ENCODE data around the gene GIGYF2. TPM values are rescaled to one million over a fixed set of nuclear protein-coding genes. Genes with fewer than 3 reads are reported as not detected.

GIGYF2 gene
- total RNA-seq, 1 experiment from 2014 or later: 34.5 TPM

DNA sequence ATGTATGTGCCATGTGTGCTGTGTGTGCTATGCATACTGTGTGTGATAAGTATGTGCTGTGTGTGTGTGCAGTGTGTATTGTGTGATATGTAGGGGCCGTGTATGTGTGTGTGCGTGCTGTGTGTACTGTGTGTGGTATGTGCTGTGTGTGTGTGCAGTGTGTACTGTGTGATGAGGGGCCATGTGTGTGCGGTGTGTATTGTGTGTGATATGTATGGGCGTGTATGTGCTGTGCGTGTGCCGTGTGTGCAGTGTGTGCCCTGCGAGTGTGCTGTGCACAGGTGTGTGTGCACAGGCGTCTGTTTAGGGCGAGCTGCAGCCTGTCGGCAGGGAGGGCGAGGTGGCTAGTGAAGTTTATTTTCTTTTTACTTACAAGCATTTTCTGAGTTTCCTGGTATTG, 189.0 kb downstream of the GIGYF2 start:
- no peak overlapping the region for H3K4me3 ChIP-seq (ENCODE audit: insufficient read depth, low read depth, low read length)
- DNase-seq: no peak
- H3K27me3 ChIP-seq (ENCODE audit: control insufficient read depth, insufficient read depth, low read length): no peaks in the 10 kb centered on the region
- no peaks in the 10 kb centered on the region for H3K36me3 ChIP-seq (replicated peaks; ENCODE audit: control insufficient read depth, insufficient read depth, low read length)

DNA sequence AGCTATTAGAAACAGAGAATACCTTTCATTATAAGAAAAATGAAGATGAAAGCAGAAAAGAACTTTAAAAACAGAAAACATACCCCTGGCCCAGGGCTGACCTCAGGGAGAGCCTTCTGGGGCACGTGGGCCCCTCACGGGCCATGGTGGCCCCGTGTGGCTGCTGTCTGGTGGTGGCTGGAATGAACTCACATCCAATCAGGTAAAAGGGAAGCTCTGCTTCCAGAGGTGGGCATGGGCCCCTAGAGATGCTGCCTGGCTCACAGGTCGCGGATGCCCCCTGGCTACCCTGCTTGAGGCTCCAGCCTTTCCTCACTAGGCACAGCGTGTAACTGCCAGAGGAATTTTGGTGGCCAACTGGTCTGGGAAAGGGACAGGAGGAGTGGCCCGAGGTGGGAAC, 189.5 kb downstream of the GIGYF2 start:
- DNase-seq: peak; percentile 34
- Histone ChIP-seq H3K27me3 (ENCODE audit: control insufficient read depth, insufficient read depth, low read length) (no peaks in the 10 kb centered on the region), H3K4me3 (ENCODE audit: insufficient read depth, low read depth, low read length) (no peak overlapping the region), H3K36me3 (replicated peaks; ENCODE audit: control insufficient read depth, insufficient read depth, low read length) (no peaks in the 10 kb centered on the region)

DNA sequence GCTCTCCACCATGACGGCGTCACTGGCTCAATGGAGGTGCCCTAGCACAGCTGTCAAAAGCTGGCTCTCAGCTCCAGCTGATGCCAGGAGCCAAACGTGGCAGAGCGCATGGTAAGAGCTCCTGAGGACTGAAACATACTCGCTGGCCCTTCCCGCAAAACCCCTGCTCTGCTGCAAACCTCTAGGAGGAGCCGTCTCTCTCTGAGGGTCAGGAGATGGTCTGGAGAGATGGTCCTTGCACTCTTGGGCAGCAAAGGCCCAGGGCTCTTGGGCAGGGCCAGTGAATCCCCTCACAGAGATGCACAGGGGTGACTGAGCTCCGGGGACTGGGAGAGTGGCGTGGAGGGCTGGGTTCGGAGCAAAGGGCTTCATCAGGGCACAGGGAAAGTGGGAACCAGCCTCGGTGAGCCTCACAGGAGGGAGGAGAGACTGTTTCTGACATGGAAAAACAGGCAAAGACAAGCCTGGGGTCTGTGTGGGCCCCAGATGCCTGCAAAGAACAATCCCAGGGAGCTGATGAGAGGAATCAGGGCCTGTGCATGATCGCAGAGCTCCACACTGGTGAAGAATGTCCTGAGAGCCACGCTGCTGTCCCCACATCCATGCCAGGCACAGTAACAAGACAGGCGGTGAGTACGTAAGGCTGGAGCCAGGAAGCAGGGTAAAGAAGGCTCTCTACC, 190.2 kb downstream of the GIGYF2 start:
- Histone ChIP-seq H3K36me3 (replicated peaks; ENCODE audit: control insufficient read depth, insufficient read depth, low read length) (no peaks in the 10 kb centered on the region), H3K27me3 (ENCODE audit: control insufficient read depth, insufficient read depth, low read length) (no peaks in the 10 kb centered on the region), H3K4me3 (ENCODE audit: insufficient read depth, low read depth, low read length) (no peak overlapping the region)
- peak; percentile 83 for DNase-seq

DNA sequence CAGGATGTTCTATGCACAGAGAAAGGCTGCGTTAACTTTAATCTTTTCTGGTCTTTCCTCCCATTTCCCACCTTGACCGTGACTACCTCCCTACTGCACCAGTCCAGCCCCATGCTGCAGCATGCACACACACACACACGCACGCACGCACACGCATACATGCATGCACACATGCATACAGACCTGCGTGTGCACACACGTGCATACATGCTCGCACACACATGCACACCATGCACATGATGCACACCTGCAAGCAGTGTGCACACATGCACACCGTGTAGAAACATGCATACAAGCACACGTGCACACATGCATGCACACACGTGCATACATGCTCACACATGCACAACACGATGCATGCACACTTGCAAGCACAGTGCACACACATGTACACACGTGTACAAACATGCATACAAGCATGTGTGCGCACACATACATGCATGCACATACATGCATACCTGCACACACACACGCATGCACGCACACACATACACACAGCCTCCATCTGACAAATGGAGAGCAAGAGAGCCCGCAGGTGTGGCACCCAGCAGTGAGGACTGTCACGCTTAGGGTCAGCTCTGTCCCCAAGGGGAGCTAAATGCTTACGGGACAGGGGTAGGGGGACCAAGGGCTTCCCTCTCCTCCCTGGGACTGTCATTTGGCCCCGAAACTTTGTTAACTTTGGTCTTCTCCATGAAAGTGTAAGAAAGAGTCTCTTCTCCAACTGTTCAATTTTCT, 191.1 kb downstream of the GIGYF2 start:
- H3K36me3 ChIP-seq (replicated peaks; ENCODE audit: control insufficient read depth, insufficient read depth, low read length): no peaks in the 10 kb centered on the region
- H3K27me3 ChIP-seq (ENCODE audit: control insufficient read depth, insufficient read depth, low read length): no peaks in the 10 kb centered on the region
- H3K4me3 ChIP-seq (ENCODE audit: insufficient read depth, low read depth, low read length): no peak overlapping the region
- peak; percentile 17 for DNase-seq

DNA sequence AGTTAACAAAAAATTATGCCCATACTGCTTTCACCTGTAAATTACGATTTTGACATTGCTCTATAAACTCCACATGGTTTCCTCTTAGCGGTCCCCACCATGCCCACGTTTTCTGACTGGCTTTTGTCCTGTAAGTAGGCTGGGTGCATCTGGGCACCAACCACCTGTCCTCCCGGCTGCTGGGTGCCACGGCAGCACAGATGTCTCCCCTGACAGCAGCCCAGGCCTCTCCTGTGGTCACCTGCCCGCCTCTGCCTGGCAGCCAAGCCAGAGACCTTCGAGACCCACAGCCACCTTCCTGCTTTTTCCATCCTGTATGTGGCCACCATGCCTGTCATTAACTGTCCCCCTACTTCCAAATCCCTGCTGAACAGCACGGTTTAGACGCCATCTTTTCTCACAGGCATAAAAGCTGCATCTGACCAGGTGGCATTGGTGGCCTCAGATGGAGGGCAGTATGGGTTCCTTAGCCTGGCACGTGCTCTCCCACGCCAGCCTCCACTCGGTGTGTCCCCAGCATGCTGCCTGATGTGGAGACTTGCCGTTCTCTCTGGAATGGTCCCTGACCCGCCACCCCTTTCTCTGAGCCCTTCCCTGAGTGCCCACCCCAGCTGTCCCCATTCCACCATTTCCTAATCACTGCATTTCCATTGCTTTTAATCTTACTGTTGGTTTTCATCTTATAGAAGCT, 191.9 kb downstream of the GIGYF2 start:
- peak; percentile 33 for DNase-seq
- Histone ChIP-seq H3K27me3 (ENCODE audit: control insufficient read depth, insufficient read depth, low read length) (no peaks in the 10 kb centered on the region), H3K36me3 (replicated peaks; ENCODE audit: control insufficient read depth, insufficient read depth, low read length) (no peaks in the 10 kb centered on the region), H3K4me3 (ENCODE audit: insufficient read depth, low read depth, low read length) (no peak overlapping the region)

DNA sequence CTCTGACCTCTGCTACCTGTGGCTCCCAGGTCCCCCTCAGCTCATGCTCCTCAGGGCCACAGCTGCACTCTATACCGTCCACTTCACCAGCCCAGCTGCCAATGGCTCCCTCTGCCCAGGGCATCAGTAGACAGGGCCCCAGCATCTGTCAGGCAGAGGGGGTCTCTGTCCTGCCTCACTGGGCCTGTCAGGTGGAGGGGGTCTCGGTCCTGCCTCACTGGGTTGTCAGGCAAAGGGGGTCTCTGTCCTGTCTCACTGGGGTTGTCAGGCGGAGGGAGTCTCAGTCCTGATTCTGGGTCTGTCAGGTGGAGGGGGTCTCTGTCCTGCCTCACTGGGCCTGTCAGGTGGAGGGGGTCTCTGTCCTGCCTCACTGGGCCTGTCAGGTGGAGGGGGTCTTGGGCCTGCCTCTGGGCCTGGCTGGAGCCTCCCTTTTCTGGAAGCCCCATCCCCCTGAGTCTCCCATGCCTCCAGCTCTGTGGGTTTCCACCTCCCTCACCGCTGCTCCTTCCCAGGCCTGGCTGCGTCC, 192.8 kb downstream of the GIGYF2 start:
- Histone ChIP-seq H3K27me3 (ENCODE audit: control insufficient read depth, insufficient read depth, low read length) (no peaks in the 10 kb centered on the region), H3K36me3 (replicated peaks; ENCODE audit: control insufficient read depth, insufficient read depth, low read length) (no peaks in the 10 kb centered on the region), H3K4me3 (ENCODE audit: insufficient read depth, low read depth, low read length) (no peak overlapping the region)
- DNase-seq: peak; percentile 45

DNA sequence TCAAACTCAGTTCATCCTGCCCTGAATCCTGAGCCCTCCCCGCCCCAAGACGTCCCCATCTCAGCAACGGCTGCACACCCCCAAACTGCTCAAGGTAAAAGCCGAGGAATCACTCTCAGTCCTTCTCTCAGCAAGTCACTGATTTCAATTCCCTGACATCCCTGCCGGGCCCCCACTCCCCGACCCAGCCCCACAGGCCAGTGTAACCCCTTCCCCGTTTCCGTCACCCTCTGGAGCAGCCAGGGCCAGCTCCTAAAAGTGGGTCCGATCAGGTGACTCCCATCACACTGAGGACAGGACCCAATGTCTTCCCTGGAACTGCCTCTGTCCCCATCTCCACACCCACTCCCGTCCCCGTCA, 193.4 kb downstream of the GIGYF2 start:
- no peaks in the 10 kb centered on the region for H3K36me3 ChIP-seq (replicated peaks; ENCODE audit: control insufficient read depth, insufficient read depth, low read length)
- H3K4me3 ChIP-seq (ENCODE audit: insufficient read depth, low read depth, low read length): no peak overlapping the region
- DNase-seq: no peak
- no peaks in the 10 kb centered on the region for H3K27me3 ChIP-seq (ENCODE audit: control insufficient read depth, insufficient read depth, low read length)

DNA sequence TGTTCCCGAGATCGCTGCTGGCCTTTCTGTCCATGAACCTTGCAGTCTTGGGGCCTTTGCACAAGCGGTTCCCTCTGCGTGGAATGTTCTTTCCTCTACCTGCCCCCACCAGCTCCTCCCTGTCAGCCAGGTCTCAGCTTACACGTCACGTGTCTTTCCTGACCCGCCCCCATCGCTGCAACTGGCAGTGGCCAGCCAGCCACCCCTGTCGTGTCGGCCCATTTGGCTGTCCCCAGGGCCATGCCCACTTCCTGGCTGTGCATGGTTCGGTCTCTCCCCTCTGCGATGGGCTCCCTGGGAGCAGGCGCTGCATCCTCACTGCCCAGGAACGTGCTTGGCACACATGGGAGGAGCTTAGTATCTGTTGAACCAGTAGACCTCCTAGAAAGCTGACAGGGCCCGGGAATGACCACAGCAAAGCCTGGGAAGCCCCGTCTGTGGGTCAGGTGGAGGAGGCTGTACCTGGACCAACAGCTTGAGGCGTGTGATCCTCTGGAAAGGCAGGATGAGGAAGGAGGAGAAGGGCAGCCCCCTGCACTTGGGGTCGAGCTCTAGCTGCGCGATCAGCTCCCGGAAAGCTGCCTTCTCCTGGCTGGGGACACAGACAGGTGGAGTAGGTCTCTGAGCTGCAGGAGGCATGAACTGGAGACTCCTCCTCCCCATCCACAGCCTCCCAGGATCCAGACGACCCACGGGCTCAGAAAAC, 193.9 kb downstream of the GIGYF2 start:
- no peaks in the 10 kb centered on the region for H3K36me3 ChIP-seq (replicated peaks; ENCODE audit: control insufficient read depth, insufficient read depth, low read length)
- DNase-seq: peak; percentile 91
- H3K27me3 ChIP-seq (ENCODE audit: control insufficient read depth, insufficient read depth, low read length): no peaks in the 10 kb centered on the region
- H3K4me3 ChIP-seq (ENCODE audit: insufficient read depth, low read depth, low read length): no peak overlapping the region

DNA sequence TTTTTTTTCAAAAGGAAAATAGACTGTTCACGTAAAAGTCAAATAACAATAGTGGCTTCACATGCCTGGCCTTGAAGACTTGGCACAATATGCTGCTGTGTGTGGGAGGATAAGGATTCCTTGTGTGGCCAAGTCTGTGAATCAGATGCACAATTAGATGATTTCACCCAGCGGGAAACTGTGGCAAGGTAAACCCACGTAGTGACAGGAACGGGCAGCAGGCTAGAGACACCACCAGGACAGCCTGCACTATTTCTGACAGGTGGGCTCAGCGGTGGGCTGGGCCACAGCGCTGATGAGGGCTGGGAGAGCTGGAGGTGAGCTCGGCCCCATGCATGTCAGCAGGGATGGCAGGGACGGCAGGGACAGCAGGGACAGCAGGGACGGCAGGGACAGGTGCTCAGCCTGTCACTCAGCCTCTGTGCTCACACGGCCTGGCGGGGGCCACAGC, 194.5 kb downstream of the GIGYF2 start:
- no peak overlapping the region for H3K4me3 ChIP-seq (ENCODE audit: insufficient read depth, low read depth, low read length)
- DNase-seq: peak; percentile 37
- no peaks in the 10 kb centered on the region for H3K36me3 ChIP-seq (replicated peaks; ENCODE audit: control insufficient read depth, insufficient read depth, low read length)
- H3K27me3 ChIP-seq (ENCODE audit: control insufficient read depth, insufficient read depth, low read length): no peaks in the 10 kb centered on the region

DNA sequence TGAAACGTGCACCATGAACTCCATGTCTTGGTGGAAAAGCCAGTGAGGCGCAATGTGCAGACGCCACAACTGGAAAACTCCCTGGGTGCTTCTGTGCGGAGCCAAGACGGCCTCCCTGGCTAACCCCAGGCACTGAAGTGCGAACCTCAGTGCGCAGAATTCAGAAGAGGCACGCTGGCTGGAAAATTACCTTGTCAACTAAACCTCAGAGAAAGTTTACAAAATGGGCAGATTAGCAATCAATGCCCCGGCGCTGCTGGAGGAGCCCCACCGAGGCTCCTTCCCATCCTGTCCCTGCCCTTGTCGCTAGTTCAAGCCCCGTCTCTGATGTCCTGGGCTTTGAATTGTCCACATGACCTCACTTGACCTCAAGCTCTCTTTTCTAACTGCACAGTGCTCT, 195.1 kb downstream of the GIGYF2 start:
- DNase-seq: peak; percentile 22
- no peaks in the 10 kb centered on the region for H3K27me3 ChIP-seq (ENCODE audit: control insufficient read depth, insufficient read depth, low read length)
- H3K4me3 ChIP-seq (ENCODE audit: insufficient read depth, low read depth, low read length): no peak overlapping the region
- H3K36me3 ChIP-seq (replicated peaks; ENCODE audit: control insufficient read depth, insufficient read depth, low read length): no peaks in the 10 kb centered on the region

DNA sequence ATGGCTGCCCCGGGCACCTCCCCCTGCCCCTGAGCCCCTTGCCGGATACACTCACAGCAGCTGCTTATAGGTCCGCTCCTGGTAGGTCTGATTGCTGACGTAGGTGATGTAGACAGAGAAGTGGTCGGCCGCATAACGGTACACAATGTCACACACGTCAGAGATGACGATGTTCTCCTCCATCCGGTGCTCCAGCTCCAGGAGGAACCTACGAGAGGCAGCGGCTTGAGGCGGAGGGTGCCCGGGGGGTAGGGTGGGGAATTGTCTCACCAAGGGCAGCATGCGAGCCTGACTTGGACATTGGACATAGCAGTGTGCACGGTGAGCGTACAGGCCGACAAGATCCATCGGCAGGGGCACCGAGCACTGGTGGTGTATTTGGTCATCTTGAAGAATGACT, 195.7 kb downstream of the GIGYF2 start:
- Histone ChIP-seq H3K36me3 (replicated peaks; ENCODE audit: control insufficient read depth, insufficient read depth, low read length) (no peaks in the 10 kb centered on the region), H3K27me3 (ENCODE audit: control insufficient read depth, insufficient read depth, low read length) (no peaks in the 10 kb centered on the region), H3K4me3 (ENCODE audit: insufficient read depth, low read depth, low read length) (no peak overlapping the region)
- DNase-seq: no peak

DNA sequence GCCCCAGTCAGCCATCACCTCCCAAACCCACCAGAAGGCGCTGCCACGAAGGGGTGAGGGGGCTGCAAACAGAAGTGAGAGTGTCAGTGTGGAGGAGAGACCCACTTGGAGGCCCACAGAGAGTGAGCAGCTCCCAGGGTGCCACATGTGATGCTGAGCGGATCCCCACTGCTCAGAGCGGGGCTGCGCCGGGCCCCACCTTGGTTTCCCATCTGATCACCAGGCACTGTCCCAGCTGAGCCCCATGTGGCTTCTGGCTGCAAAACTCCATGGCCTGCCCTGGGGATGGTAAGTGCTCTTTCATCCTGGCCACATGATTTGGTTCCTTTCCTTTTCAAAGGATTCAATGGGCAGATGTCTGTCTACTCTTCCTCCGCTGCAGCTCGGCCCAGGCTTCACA, 196.7 kb downstream of the GIGYF2 start:
- no peaks in the 10 kb centered on the region for H3K36me3 ChIP-seq (replicated peaks; ENCODE audit: control insufficient read depth, insufficient read depth, low read length)
- peak; percentile 54 for DNase-seq
- no peaks in the 10 kb centered on the region for H3K27me3 ChIP-seq (ENCODE audit: control insufficient read depth, insufficient read depth, low read length)
- no peak overlapping the region for H3K4me3 ChIP-seq (ENCODE audit: insufficient read depth, low read depth, low read length)

DNA sequence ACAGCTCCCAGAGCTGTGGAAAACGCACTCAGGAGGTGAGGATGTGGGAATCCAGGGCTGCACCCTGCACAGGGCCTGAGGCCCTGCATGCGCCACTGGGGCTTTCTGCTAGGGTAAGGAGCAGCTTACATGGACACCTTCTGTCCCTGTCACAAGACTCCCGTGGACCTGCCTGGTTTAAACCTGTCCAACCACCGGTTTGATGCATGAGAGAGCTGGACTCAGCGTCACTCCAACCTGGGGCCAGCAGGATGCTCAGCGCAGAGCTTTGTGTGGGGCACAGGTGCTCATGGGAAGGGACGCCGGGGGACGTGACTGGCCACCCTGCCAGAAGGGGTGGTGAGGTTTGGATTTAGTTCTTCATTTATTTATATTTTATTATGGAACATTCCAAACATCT, 197.1 kb downstream of the GIGYF2 start:
- Histone ChIP-seq H3K27me3 (ENCODE audit: control insufficient read depth, insufficient read depth, low read length) (no peaks in the 10 kb centered on the region), H3K36me3 (replicated peaks; ENCODE audit: control insufficient read depth, insufficient read depth, low read length) (no peaks in the 10 kb centered on the region), H3K4me3 (ENCODE audit: insufficient read depth, low read depth, low read length) (no peak overlapping the region)
- DNase-seq: no peak

DNA sequence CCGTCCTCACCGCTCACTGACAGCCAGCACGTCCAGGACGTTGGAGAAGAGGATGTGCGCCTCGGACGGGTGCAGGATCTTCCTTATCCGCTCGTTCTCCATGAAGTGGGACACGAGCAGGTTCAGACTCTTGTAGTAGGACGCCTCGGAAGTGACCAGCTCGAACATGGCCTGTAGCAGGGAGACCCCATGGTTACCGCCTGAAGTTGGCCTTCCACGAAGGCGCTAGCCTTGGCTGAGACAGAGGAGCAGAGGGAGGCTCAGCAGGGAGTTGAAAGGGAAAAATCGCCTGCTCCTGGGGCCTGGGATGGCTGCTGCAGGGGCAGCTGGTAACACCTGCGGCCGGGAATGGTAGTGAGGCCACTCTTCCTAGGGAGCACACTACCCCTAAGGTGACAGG, 197.6 kb downstream of the GIGYF2 start:
- no peaks in the 10 kb centered on the region for H3K27me3 ChIP-seq (ENCODE audit: control insufficient read depth, insufficient read depth, low read length)
- no peak overlapping the region for H3K4me3 ChIP-seq (ENCODE audit: insufficient read depth, low read depth, low read length)
- peak; percentile 52 for DNase-seq
- no peaks in the 10 kb centered on the region for H3K36me3 ChIP-seq (replicated peaks; ENCODE audit: control insufficient read depth, insufficient read depth, low read length)

All from H7 (cell line).